HG03280 (cell line): ENCODE data around the gene IRF5.

Experiments
- ATAC-seq: cut with Tn5 transposase; IDR thresholded peaks from one replicate; pipeline ENCODE4 v1.9.1; 2021; ENCODE audit warnings: mild to moderate bottlenecking, moderate library complexity; ENCODE audit not compliant: unreplicated experiment

Gene IRF5, protein sequence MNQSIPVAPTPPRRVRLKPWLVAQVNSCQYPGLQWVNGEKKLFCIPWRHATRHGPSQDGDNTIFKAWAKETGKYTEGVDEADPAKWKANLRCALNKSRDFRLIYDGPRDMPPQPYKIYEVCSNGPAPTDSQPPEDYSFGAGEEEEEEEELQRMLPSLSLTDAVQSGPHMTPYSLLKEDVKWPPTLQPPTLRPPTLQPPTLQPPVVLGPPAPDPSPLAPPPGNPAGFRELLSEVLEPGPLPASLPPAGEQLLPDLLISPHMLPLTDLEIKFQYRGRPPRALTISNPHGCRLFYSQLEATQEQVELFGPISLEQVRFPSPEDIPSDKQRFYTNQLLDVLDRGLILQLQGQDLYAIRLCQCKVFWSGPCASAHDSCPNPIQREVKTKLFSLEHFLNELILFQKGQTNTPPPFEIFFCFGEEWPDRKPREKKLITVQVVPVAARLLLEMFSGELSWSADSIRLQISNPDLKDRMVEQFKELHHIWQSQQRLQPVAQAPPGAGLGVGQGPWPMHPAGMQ

DNA sequence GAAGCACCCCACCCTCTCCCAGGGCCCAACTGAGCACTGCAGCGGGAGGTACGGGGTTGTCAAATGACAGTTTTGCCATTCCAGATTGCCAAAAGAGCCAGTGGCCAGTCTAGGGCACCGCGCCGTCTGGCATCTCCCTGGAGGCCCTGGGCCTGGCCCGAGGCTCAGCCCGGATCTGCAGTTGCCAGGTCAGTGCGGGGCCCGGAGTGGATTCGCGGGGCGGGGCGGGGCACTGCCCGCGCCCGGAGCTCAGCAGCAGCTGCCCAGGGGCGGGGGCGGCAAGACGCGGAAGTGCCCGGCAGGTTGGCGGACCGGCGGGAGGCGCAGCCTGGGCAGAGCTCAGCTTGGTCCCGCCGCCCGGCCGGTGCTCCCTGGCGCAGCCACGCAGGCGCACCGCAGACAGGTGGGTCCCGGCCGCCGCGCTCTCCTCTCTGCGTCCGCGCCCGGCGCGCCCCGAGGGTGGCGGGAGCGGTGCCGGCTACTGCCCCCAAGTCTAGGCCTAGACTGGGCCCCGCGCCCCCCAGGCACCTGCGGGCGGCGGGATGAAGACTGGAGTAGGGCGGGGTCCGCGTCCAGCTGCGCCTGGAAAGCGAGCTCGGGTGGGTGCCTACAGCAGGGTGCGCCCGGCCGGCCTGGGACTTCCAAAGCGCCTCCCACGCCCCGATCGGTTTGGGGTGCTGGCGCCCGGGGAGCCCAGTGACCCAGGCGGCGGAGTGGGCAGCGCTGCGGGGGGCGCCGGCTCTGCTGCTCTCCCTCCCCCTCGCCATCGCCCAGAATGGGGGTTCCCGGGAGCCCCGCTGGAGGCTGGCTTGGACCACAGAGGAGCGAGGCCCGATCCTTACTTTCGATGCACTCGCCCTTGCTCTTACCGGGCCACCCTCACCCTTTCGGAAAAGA, at the start of gene IRF5:
IRF5 (plus strand) TSS at position 281 of the 897 bp plus-strand sequence. CDS start 4,155 bp downstream, outside the sequence.
- ATAC-seq, result no peak

DNA sequence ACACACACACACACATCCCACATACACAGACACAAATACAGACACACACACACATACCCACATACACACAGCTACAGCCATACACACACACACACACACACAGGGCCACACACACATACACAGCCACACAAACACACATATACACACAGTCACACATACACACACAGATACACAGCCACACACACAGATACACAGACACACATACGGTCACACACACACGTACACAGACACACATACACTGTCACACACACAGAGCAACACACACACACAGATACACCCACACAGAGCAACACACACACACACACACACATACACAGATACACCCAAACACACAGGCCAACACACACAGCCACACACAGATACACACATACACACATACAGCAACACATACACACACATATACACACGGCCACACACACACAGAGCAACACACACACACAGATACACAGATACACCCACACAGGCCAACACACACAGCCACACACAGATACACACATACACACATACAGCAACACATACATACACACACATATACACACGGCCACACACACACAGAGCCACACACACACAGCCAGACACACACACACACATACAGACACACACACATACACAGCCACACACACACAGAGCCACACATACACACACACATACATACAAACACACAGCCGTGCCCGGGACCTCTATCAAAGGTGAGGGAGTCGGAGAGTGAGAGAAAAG, 49.5 kb upstream of the IRF5 start:
- no peak for ATAC-seq

GRCh38 chr7:128888756-128889095, 49.0 kb upstream of the IRF5 start:
- no peak for ATAC-seq

- ATAC-seq, result no peak
These were observed 48.6 kb upstream of the IRF5 start for GRCh38 chr7:128889121-128889520.

- no peak for ATAC-seq
These were observed 47.2 kb upstream of the IRF5 start for GRCh38 chr7:128890306-128891109.

GRCh38 chr7:128891110-128891941, 46.4 kb upstream of the IRF5 start:
- no peak for ATAC-seq

- ATAC-seq, result no peak
These were observed 45.8 kb upstream of the IRF5 start for GRCh38 chr7:128891942-128892269.

- no peak for ATAC-seq
These were observed 45.0 kb upstream of the IRF5 start for GRCh38 chr7:128892521-128893250.

DNA sequence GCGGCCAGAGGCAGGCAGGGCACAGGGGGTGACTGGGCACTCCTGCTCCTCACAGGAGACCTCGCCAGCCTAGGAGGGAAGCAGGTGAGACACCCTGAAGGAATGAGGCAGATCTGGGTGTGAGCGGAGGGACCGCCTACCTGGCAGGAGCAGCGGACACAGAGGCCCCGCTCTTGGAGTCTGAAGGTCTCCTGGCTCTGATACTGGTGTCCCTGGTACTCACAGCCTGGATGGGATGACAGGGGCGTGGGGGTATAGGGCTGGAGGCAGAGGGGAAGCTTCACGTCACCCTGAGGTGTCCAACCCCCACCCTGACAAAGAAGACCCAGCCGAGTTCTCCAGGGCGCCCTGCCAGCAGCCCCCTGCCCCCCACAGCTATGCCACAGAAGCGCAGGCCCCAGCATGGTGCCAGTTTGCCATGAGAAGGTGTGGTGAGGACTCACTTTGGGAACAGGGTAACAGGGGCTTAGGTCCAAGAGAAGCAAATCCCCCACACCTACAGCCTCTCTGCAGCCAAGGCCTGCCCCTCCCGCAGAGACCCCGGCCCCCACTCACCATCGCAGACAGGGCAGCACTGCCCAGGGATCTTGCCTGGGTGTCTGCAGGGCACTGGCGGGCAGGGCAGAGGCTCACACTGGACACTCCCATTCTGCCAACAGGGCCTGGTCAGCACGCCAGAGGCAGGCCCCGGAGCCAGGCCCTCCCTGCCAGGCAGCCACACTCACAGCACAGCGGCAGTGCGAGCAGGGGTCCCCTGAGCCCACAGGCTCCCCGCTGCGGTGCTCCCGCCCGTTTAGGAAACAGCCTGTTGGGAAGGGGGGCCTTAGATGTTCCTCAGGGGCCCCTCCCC, 44.3 kb upstream of the IRF5 start:
- no peak for ATAC-seq

DNA sequence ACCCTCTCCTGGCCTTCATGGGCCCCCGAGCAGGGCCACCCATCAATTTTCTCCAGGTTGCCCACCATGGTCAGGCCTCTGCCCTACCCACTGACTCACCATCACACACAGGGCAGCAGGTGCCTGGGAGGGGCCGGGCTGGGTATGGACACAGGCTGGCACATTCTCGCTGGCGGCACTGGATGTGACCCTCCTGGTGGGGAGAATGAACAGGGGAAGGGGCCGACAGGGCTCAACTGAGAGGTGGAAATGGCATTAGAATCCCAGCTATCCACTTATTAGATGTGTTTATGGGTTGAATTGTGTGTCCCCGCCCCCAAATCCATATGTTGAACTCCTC, 43.7 kb upstream of the IRF5 start:
- ATAC-seq, result no peak

- ATAC-seq, result no peak
These were observed 42.4 kb upstream of the IRF5 start for GRCh38 chr7:128895320-128895719.

DNA sequence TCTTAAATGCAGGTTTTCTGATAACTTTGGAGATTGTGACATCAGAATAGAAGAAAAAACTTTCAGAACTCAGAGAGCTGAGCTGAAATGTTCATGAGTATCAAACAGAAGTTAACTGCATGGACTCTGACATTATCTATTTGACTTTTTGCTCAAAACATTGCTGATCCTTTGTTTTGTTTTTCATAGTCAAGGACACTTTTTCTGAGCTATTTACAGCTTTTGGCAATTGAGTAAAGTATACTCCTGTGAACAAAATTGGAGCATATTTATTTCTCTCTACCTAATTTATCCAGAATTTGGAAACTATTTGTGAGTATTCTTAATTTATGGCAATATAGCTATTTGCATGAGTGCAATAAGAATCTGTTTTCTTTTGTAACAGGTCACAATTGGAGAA, 38.3 kb upstream of the IRF5 start:
- ATAC-seq, result no peak

- no peak for ATAC-seq
These were observed 37.5 kb upstream of the IRF5 start for GRCh38 chr7:128900237-128900636.

DNA sequence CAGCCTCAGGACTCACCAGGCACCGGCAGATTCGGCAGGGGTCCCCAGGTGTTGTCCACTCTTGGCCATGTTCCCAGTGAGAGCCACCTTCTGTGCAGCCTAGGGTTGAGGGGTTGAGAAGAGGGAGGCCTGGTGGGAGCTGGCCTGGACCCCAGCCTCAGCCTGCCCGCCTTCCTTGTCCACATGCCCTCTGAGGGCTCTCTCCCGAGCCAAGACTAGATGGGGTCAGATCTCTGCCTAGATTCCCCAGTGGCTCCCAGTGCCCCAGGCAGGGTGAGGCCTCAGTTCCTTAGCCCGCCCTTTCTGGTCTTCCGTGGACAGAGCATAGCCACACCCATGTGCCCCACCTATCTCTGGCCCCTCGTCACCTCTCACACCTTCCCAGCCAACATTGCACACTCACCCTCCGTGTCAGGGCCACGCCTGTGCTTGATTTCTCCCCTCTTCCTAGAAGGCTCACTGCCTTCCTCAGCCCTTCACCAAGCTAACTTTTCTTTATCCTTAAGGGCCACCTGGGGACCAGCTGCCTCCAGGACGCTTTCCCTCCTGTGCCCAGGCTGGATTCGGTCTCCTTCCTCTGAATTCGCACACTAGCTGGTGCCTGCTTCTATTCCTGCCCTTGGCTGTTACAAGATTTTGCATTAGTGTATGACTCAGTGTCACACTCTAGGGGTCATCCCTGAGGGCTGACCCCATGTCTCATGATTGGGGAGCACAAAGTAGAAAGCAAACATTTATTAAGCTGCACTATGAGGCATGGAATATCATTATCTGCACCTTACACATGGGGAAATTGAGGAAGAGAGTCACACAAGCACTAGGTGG, 34.8 kb upstream of the IRF5 start:
- no peak for ATAC-seq

DNA sequence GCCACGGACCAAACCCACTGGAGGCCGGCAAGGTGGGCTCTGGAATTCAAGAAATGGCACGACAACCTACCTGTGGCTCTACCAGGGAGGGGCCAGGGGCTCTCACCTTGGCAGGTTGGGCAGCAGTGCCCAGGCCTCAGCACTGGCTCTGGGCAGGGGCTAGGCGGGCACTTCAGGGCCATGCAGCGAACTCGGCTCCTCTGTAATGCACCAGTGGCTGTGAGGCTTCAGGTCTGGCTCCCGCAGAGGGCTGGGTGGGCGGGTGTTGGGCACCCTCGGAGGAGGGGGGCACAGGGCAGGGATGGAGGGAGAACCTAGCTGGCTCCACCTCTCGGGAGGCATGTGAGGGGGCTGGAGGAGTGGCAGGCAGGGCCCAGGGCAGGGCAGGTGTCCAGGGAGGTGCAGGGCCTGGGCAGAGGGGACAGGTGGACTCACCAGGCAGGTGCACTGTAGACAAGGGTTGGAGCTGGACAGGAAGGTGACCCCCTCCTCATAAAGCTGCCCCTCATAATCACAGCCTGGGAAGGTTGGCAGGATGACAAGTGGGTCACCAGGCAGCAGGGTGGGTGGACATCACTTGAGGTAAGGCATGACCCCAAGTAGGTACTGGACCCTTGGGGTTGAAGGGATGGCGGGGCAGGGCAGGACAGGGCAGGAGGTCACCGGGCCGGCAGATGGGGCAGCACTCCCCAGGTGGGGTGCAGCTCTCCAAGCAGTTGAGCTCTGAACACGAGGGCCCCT, 33.9 kb upstream of the IRF5 start:
- ATAC-seq, result no peak

GRCh38 chr7:128904381-128905197, 33.1 kb upstream of the IRF5 start:
- no peak for ATAC-seq
